GM18873 (cell line): ENCODE measurements around the gene RCN1.

ENCODE experiments used
- ATAC-seq: cut with Tn5 transposase; IDR thresholded peaks from one replicate; pipeline ENCODE4 v1.9.1; 2021; ENCODE audit warnings: mild to moderate bottlenecking, moderate library complexity, moderate number of reproducible peaks; ENCODE audit not compliant: unreplicated experiment, low FRiP score

The RCN1 gene

GRCh38 chr11:32151027-32151426 is 60.2 kb downstream of the RCN1 start:
- ATAC-seq, result no peak

DNA sequence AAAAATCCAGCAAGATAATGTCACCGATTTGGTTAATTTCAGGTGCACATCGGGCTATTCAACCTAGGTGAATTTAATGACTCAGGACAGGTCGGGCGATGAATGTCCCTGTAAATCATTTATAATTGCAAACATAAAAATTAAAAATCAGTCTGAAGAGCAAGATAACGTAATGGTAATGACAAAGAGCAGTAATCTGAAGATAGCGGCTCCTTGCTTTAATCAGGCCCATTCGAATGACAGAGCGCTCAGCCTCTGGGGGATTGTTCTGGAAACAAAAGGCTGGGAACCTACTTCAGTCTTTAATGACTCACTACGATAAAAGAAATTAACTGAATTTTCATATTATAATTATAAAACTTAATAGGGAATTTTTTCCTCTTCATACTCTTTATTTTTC is 61.3 kb downstream of the RCN1 start:
- no peak for ATAC-seq

- ATAC-seq, result no peak
Observed at GRCh38 chr11:32152821-32153220, 61.9 kb downstream of the RCN1 start.

- ATAC-seq, result no peak
Observed at GRCh38 chr11:32153747-32154146, 62.9 kb downstream of the RCN1 start.

DNA sequence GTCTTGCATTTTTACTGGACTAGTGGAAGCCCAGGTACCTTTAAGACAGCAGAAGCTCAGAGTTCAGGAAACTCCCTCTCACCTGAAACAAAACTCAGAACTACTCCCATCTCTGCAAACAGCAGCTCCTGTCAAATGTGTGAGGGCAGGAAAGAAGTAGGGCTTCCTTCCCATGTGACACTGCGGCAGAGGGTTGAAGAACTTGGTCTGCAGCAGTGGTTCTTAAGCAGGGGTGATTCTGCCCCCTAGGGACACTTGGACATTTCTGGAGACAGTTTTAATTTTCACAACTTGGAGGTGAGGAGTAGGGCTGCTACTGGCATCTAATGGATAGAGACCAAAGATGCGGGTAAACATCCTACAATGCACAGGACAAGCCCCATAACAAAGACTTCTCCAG is 63.4 kb downstream of the RCN1 start:
- ATAC-seq, result no peak
